ENCODE measurements around the gene SEPTIN1.

- TF ChIP-seq FOSL1 (CRISPR knock-in tag; IDR thresholded peaks at IDR 0.05; ENCODE audit: borderline replicate concordance) (no peak), ZNF75D (CRISPR knock-in tag; IDR thresholded peaks at IDR 0.05; ENCODE audit: borderline replicate concordance) (no peak), MEF2D (CRISPR knock-in tag; IDR thresholded peaks at IDR 0.05) (no peak), ZNF441 (CRISPR knock-in tag; IDR thresholded peaks at IDR 0.05; ENCODE audit: borderline replicate concordance) (no peak), ZNF747 (CRISPR knock-in tag; IDR thresholded peaks at IDR 0.05; ENCODE audit: borderline replicate concordance) (no peak), FOXJ3 (CRISPR knock-in tag; IDR thresholded peaks at IDR 0.05; ENCODE audit: borderline replicate concordance) (no peak), ZNF512B (CRISPR knock-in tag; IDR thresholded peaks at IDR 0.05; ENCODE audit: borderline replicate concordance) (no peak)
- TF ChIP-seq, protein P1, sequence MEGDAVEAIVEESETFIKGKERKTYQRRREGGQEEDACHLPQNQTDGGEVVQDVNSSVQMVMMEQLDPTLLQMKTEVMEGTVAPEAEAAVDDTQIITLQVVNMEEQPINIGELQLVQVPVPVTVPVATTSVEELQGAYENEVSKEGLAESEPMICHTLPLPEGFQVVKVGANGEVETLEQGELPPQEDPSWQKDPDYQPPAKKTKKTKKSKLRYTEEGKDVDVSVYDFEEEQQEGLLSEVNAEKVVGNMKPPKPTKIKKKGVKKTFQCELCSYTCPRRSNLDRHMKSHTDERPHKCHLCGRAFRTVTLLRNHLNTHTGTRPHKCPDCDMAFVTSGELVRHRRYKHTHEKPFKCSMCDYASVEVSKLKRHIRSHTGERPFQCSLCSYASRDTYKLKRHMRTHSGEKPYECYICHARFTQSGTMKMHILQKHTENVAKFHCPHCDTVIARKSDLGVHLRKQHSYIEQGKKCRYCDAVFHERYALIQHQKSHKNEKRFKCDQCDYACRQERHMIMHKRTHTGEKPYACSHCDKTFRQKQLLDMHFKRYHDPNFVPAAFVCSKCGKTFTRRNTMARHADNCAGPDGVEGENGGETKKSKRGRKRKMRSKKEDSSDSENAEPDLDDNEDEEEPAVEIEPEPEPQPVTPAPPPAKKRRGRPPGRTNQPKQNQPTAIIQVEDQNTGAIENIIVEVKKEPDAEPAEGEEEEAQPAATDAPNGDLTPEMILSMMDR (CRISPR knock-in tag; IDR thresholded peaks at IDR 0.05), result no peak
Measured at GRCh38 chr16:30429418-30429677, 47.0 kb upstream of the SEPTIN1 start.
